Measurements from ENCODE around the gene CHRDL2.

CHRDL2 gene

GRCh38 chr11:74714904-74715303, 16.3 kb downstream of the CHRDL2 start:
- no peaks in the 10 kb centered on the region for H3K27me3 ChIP-seq (replicated peaks; ENCODE audit: insufficient read depth, low read length)
- H3K4me3 ChIP-seq (ENCODE audit: low read length), result no peak overlapping the region
- no peaks in the 10 kb centered on the region for H3K9me3 ChIP-seq (replicated peaks; ENCODE audit: insufficient read depth, low read length)
- H3K36me3 ChIP-seq (replicated peaks; ENCODE audit: insufficient read depth, low read length), result no peaks in the 10 kb centered on the region
- TF ChIP-seq EZH2 (optimal IDR thresholded peaks at IDR 0.05; ENCODE audit: low read depth, low read length) (no peak), EZH2phosphoT487 (IDR thresholded peaks at IDR 0.05; ENCODE audit: low read length) (no peak), CTCF (IDR thresholded peaks at IDR 0.05; ENCODE audit: low read length) (no peak)
- no peak overlapping the region for H3K9ac ChIP-seq (ENCODE audit: low read length)
- H3K27ac ChIP-seq (ENCODE audit: low read length), result no peak overlapping the region
- H4K20me1 ChIP-seq (ENCODE audit: insufficient read depth, low read length), result no peaks in the 10 kb centered on the region
- no peaks in the 10 kb centered on the region for H3K9me2 ChIP-seq (replicated peaks; ENCODE audit: insufficient read depth, low read length)
- no peaks in the 10 kb centered on the region for H3K79me2 ChIP-seq (ENCODE audit: low read length)
- no peak overlapping the region for H3K4me2 ChIP-seq (ENCODE audit: low read depth, low read length)
- no peaks in the 10 kb centered on the region for H3K4me1 ChIP-seq (ENCODE audit: low read length)
- no peaks in the 10 kb centered on the region for H3F3A ChIP-seq (ENCODE audit: insufficient read depth, low read length)
- H2AFZ ChIP-seq (ENCODE audit: low read length), result no peak overlapping the region
- DNase-seq, result no peak

- Histone ChIP-seq H3F3A (ENCODE audit: insufficient read depth, low read length) (no peaks in the 10 kb centered on the region), H3K79me2 (ENCODE audit: low read length) (no peaks in the 10 kb centered on the region), H3K36me3 (replicated peaks; ENCODE audit: insufficient read depth, low read length) (no peaks in the 10 kb centered on the region), H3K4me2 (ENCODE audit: low read depth, low read length) (no peak overlapping the region), H3K4me3 (ENCODE audit: low read length) (no peak overlapping the region), H3K4me1 (ENCODE audit: low read length) (no peaks in the 10 kb centered on the region), H4K20me1 (ENCODE audit: insufficient read depth, low read length) (no peaks in the 10 kb centered on the region), H3K27ac (ENCODE audit: low read length) (no peak overlapping the region), H2AFZ (ENCODE audit: low read length) (no peak overlapping the region), H3K9me3 (replicated peaks; ENCODE audit: insufficient read depth, low read length) (no peaks in the 10 kb centered on the region), H3K9me2 (replicated peaks; ENCODE audit: insufficient read depth, low read length) (no peaks in the 10 kb centered on the region), H3K27me3 (replicated peaks; ENCODE audit: insufficient read depth, low read length) (no peaks in the 10 kb centered on the region), H3K9ac (ENCODE audit: low read length) (no peak overlapping the region)
- no peak for DNase-seq
- TF ChIP-seq EZH2phosphoT487 (IDR thresholded peaks at IDR 0.05; ENCODE audit: low read length) (no peak), EZH2 (optimal IDR thresholded peaks at IDR 0.05; ENCODE audit: low read depth, low read length) (no peak), CTCF (IDR thresholded peaks at IDR 0.05; ENCODE audit: low read length) (no peak)
Measured at GRCh38 chr11:74713686-74714085, 17.5 kb downstream of the CHRDL2 start.

- H3K27ac ChIP-seq (ENCODE audit: low read length), result no peak overlapping the region
- H3K9me3 ChIP-seq (replicated peaks; ENCODE audit: insufficient read depth, low read length), result no peaks in the 10 kb centered on the region
- H3K9ac ChIP-seq (ENCODE audit: low read length), result no peak overlapping the region
- TF ChIP-seq EZH2 (optimal IDR thresholded peaks at IDR 0.05; ENCODE audit: low read depth, low read length) (no peak), EZH2phosphoT487 (IDR thresholded peaks at IDR 0.05; ENCODE audit: low read length) (no peak), CTCF (IDR thresholded peaks at IDR 0.05; ENCODE audit: low read length) (no peak)
- H3K9me2 ChIP-seq (replicated peaks; ENCODE audit: insufficient read depth, low read length), result no peaks in the 10 kb centered on the region
- no peaks in the 10 kb centered on the region for H3K4me1 ChIP-seq (ENCODE audit: low read length)
- no peak overlapping the region for H3K4me2 ChIP-seq (ENCODE audit: low read depth, low read length)
- DNase-seq, result no peak
- H3K79me2 ChIP-seq (ENCODE audit: low read length), result no peaks in the 10 kb centered on the region
- H2AFZ ChIP-seq (ENCODE audit: low read length), result no peak overlapping the region
- H3K27me3 ChIP-seq (replicated peaks; ENCODE audit: insufficient read depth, low read length), result no peaks in the 10 kb centered on the region
- H4K20me1 ChIP-seq (ENCODE audit: insufficient read depth, low read length), result no peaks in the 10 kb centered on the region
- no peaks in the 10 kb centered on the region for H3F3A ChIP-seq (ENCODE audit: insufficient read depth, low read length)
- no peaks in the 10 kb centered on the region for H3K36me3 ChIP-seq (replicated peaks; ENCODE audit: insufficient read depth, low read length)
- no peak overlapping the region for H3K4me3 ChIP-seq (ENCODE audit: low read length)
Measured at GRCh38 chr11:74710281-74710938, 20.8 kb downstream of the CHRDL2 start.

Measured in MM.1S (cell line).